ENCODE measurements around the gene LDLRAD1. TPM values are rescaled to one million over a fixed set of nuclear protein-coding genes. Genes with fewer than 3 reads are reported as not detected.
"Not testable (repeated sequence)": the region's sequence is repeated elsewhere in the genome, so short reads cannot be mapped to it uniquely, and the experiment has no call there.

Gene LDLRAD1
- total RNA-seq, 1 donor from 2014 or later: not detected

GRCh38 chr1:54045496-54045895 is 27.5 kb upstream of the LDLRAD1 start:
- intact Hi-C loops (cut with DNase I): no loop called here
- peaks cover 0 to 28% of the 10 kb centered on the region in 2 donors for H3K4me1 ChIP-seq
- DNase-seq (ENCODE audit: low spot score in 2 of 2): no peak
- no peaks in the 10 kb centered on the region for H3K27me3 ChIP-seq
- H3K9me3 ChIP-seq: no peaks in the 10 kb centered on the region
- no peak overlapping the region for H3K4me3 ChIP-seq
- H3K36me3 ChIP-seq: peaks cover 28 to 40% of the 10 kb centered on the region in 2 donors
- no peak for TF ChIP-seq CTCF (IDR thresholded peaks at IDR 0.05)
- H3K27ac ChIP-seq: no peak overlapping the region

GRCh38 chr1:54041806-54042205 is 23.8 kb upstream of the LDLRAD1 start:
- no peaks in the 10 kb centered on the region for H3K27me3 ChIP-seq
- intact Hi-C loops (cut with DNase I): no loop called here
- H3K4me3 ChIP-seq: no peak overlapping the region
- H3K36me3 ChIP-seq: peaks cover 60 to 77% of the 10 kb centered on the region in 2 donors
- DNase-seq (ENCODE audit: low spot score in 2 of 2): no peak
- TF ChIP-seq CTCF (IDR thresholded peaks at IDR 0.05): no peak
- H3K27ac ChIP-seq: no peak overlapping the region
- no peaks in the 10 kb centered on the region for H3K9me3 ChIP-seq
- H3K4me1 ChIP-seq: peaks cover 0 to under 1% of the 10 kb centered on the region in 2 donors

GRCh38 chr1:54037476-54037875 is 19.5 kb upstream of the LDLRAD1 start:
- no peak overlapping the region for H3K27ac ChIP-seq
- H3K4me3 ChIP-seq: no peak overlapping the region
- TF ChIP-seq CTCF (IDR thresholded peaks at IDR 0.05): no peak
- DNase-seq (ENCODE audit: low spot score in 2 of 2): no peak
- H3K36me3 ChIP-seq: peaks cover 93 to 98% of the 10 kb centered on the region in 2 donors
- intact Hi-C loops (cut with DNase I): no loop called here
- no peaks in the 10 kb centered on the region for H3K27me3 ChIP-seq
- no peaks in the 10 kb centered on the region for H3K4me1 ChIP-seq
- no peaks in the 10 kb centered on the region for H3K9me3 ChIP-seq

DNA sequence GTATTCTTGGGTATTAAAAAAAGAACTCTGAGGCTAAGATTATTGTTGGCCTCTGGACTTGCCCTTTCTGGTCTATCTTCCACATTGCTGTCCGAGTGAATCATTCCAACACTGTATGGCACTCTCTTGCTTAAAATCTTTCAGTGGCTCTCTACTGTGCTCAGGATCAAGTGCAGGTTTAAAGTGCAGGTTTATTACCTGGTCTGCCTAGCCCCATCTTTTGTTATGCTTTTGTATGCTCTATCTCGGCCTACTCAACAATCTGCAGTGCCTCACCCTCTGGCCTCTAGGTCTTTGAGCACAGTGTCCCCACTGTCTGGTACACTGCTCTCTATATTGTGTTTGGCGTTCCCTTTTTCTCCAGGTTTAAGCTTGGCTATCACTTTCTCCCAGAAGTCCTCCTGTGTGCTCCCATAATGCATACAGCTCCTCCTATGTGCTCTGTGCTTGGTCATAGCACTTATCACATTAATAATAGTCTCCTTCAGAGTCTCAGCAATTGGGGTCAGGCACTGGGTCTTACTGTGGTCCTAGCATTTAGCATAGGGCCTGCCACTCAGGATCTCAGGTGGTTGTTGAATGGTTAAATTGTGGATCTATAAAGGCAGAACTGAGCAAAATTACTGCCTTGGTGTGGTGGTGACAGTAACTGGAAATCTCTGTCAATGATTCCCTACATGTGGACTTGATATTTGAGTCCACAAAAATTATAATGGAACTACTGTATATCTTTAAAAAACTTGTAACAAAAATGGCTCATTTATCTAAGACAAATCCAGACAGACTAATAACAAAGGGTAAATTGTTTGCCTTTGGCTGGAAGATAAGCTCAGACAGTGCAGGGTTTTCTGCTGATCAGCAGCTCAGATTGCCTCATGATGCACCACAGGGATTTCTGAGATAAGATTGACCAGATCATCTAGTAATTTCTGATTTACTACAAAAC is 10.6 kb upstream of the LDLRAD1 start:
- H3K4me3 ChIP-seq: no peak overlapping the region
- H3K36me3 ChIP-seq: peaks cover 23 to 33% of the 10 kb centered on the region in 2 donors
- intact Hi-C loops (cut with DNase I): no loop called here
- H3K9me3 ChIP-seq: no peaks in the 10 kb centered on the region
- no peaks in the 10 kb centered on the region for H3K27me3 ChIP-seq
- no peak for DNase-seq (ENCODE audit: low spot score in 2 of 2)
- no peak overlapping the region for H3K27ac ChIP-seq
- no peak for TF ChIP-seq CTCF (IDR thresholded peaks at IDR 0.05)
- no peaks in the 10 kb centered on the region for H3K4me1 ChIP-seq

DNA sequence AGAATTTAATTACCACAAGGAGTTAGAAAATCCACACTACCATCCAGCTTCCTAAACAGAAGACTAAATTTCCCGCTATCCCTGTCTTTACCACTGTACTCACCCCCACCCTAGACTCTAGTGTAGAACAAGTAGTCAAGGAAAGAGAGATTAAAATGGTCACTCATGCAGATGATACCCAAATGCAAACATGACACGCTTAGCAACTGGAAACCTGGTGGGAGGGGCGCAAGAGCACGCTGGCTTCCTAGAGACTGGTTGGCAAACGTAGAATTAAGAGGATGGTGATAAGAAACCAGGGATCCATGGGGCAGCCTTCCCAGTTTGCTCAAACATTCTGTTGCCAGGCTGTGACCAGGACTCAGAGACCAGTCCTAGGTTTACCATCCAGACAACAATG is 9.9 kb upstream of the LDLRAD1 start:
- Histone ChIP-seq H3K9me3 (no peaks in the 10 kb centered on the region), H3K4me3 (no peak overlapping the region), H3K36me3 (peaks cover 17 to 27% of the 10 kb centered on the region in 2 donors), H3K4me1 (no peaks in the 10 kb centered on the region), H3K27ac (no peak overlapping the region), H3K27me3 (no peaks in the 10 kb centered on the region)
- TF ChIP-seq CTCF (IDR thresholded peaks at IDR 0.05): no peak
- intact Hi-C loops (cut with DNase I): no loop called here
- no peak for DNase-seq (ENCODE audit: low spot score in 2 of 2)

GRCh38 chr1:54024811-54025210 is 6.8 kb upstream of the LDLRAD1 start:
- H3K36me3 ChIP-seq; H3K27me3 ChIP-seq; H3K9me3 ChIP-seq; intact Hi-C loops (cut with DNase I); H3K4me3 ChIP-seq; H3K27ac ChIP-seq; DNase-seq (ENCODE audit: low spot score in 2 of 2); H3K4me1 ChIP-seq: not testable (repeated sequence)
